H1 (cell line): ENCODE measurements around the gene VSX2. TPM values are rescaled to one million over a fixed set of nuclear protein-coding genes. Genes with fewer than 3 reads are reported as not detected.

Experiments used
- CTCF ChIA-PET: fragments of 300-600 bp; sonication (Branson Sonifier 250); formaldehyde crosslinking; loops from one replicate; lab custom pipeline; 2021; ENCODE audit not compliant: partially characterized antibody; lab: Charles Lee
- POLR2A ChIA-PET: fragments of 300-600 bp; sonication (Branson Sonifier 250); formaldehyde crosslinking; loops from one replicate; lab custom pipeline; 2021; ENCODE audit warnings: inconsistent platforms; ENCODE audit not compliant: partially characterized antibody; lab: Charles Lee
- DNase-seq, 2 experiments: peaks; one replicate each; pipeline versions ENCODE4 v3.0.0 to v3.0.0-alpha.2; 2010 to 2022; ENCODE audit warnings: low spot score in 2 of 2, low read depth in 1 of 2, mixed read lengths in 1 of 2
- FAIRE-seq: peaks from 2 replicates; lab custom pipeline; 2011; peaks lifted over from hg19 to GRCh38; lab: Jason Lieb, UNC
- H2AFZ ChIP-seq: 2 replicates; pipeline ENCODE4 v1.8.1; 2012; ENCODE audit warnings: low read length, inconsistent platforms
- H2AK5ac ChIP-seq: 2 replicates; pipeline ENCODE4 v1.6.1; 2013; ENCODE audit warnings: low read depth, low read length
- H2BK120ac ChIP-seq: replicated peaks from 2 replicates; pipeline ENCODE3; 2013; ENCODE audit warnings: low read depth, low read length, inconsistent platforms
- H2BK12ac ChIP-seq: 2 replicates; pipeline ENCODE4 v1.6.1; 2013; ENCODE audit warnings: low read depth, low read length
- H2BK15ac ChIP-seq: 2 replicates; pipeline ENCODE4 v1.6.1; 2013; ENCODE audit warnings: low read length
- H2BK20ac ChIP-seq: 2 replicates; pipeline ENCODE4 v1.6.1; 2013; ENCODE audit warnings: low read length
- H2BK5ac ChIP-seq: 2 replicates; pipeline ENCODE4 v1.6.1; 2013; ENCODE audit warnings: low read depth, low read length
- H3K14ac ChIP-seq: 2 replicates; pipeline ENCODE4 v1.6.1; 2013; ENCODE audit warnings: inconsistent platforms; ENCODE audit not compliant: insufficient read length
- H3K18ac ChIP-seq: 2 replicates; pipeline ENCODE4 v1.6.1; 2013; ENCODE audit warnings: low read length; ENCODE audit errors: extremely low read depth
- H3K23ac ChIP-seq: 2 replicates; pipeline ENCODE4 v1.6.1; 2013; ENCODE audit warnings: inconsistent platforms; ENCODE audit not compliant: insufficient read length
- H3K23me2 ChIP-seq: 2 replicates; pipeline ENCODE4 v1.6.1; 2013; ENCODE audit warnings: low read depth, low read length
- H3K27ac ChIP-seq: 2 replicates; pipeline ENCODE4 v1.6.1; 2011; ENCODE audit warnings: low read depth, low read length, inconsistent platforms
- H3K27me3 ChIP-seq, 4 experiments: replicated peaks in 1 of 4; 1 replicate in 1 of 4; 2 replicates in 3 of 4; pipeline versions ENCODE4 v1.6.1 to v1.8.1; 2011 to 2013; ENCODE audit warnings: low read length in 3 of 4, mild to moderate bottlenecking in 3 of 4, inconsistent platforms in 2 of 4, mixed read lengths in 2 of 4, moderate library complexity in 1 of 4; ENCODE audit not compliant: control insufficient read depth in 3 of 4, insufficient read depth in 3 of 4; ENCODE audit errors: extremely low read depth in 1 of 4
- H3K36me3 ChIP-seq, 4 experiments: 2 replicates each; pipeline versions ENCODE4 v1.6.1 to v1.8.1; 2011 to 2013; ENCODE audit warnings: mild to moderate bottlenecking in 4 of 4, low read length in 3 of 4, moderate library complexity in 2 of 4, control low read depth in 1 of 4, inconsistent platforms in 1 of 4; ENCODE audit not compliant: insufficient read depth in 4 of 4, control insufficient read depth in 2 of 4
- H3K4ac ChIP-seq: replicated peaks from 2 replicates; pipeline ENCODE3; 2013; ENCODE audit warnings: low read length, low read depth, mixed read lengths, inconsistent platforms; ENCODE audit not compliant: insufficient read length
- H3K4me1 ChIP-seq, 4 experiments: replicated peaks in 1 of 4; 1 replicate in 1 of 4; 2 replicates in 3 of 4; pipeline versions ENCODE4 v1.6.1 to v1.8.1; 2011 to 2013; ENCODE audit warnings: low read length in 3 of 4, inconsistent platforms in 2 of 4, mixed read lengths in 1 of 4; ENCODE audit not compliant: insufficient read depth in 4 of 4, control insufficient read depth in 3 of 4
- H3K4me2 ChIP-seq, 2 experiments: 2 replicates each; pipeline versions ENCODE4 v1.6.1 to v1.8.1; 2011 to 2013; ENCODE audit warnings: low read depth in 2 of 2, low read length in 2 of 2, control low read depth in 1 of 2, inconsistent platforms in 1 of 2, mild to moderate bottlenecking in 1 of 2; ENCODE audit not compliant: insufficient read depth in 1 of 2
- H3K4me3 ChIP-seq, 4 experiments: fragments of 200-600, 300-600 bp in 1 of 4; sonication (generic), shearing (Covaris generic), sonication (Bioruptor Twin) in 1 of 4; 2 replicates each; pipeline versions ENCODE4 v1.5.1 to v1.8.1; 2011 to 2016; ENCODE audit warnings: low read length in 4 of 4, low read depth in 3 of 4, control low read depth in 2 of 4, inconsistent platforms in 2 of 4, mild to moderate bottlenecking in 2 of 4, mixed read lengths in 1 of 4, moderate library complexity in 1 of 4; ENCODE audit not compliant: insufficient read depth in 2 of 4; ENCODE audit errors: extremely low read depth in 1 of 4
- H3K56ac ChIP-seq: replicated peaks from 2 replicates; pipeline ENCODE3; 2013; ENCODE audit warnings: low read depth, mild to moderate bottlenecking, mixed read lengths, low read length, inconsistent platforms; ENCODE audit not compliant: insufficient read length
- H3K79me1 ChIP-seq: 2 replicates; pipeline ENCODE4 v1.6.1; 2013; ENCODE audit warnings: low read depth, low read length, control low read depth
- H3K79me2 ChIP-seq, 2 experiments: 2 replicates each; pipeline versions ENCODE4 v1.6.1 to v1.8.1; 2012 to 2013; ENCODE audit warnings: low read length in 2 of 2, mild to moderate bottlenecking in 2 of 2, inconsistent platforms in 1 of 2; ENCODE audit not compliant: insufficient read depth in 2 of 2, control insufficient read depth in 1 of 2
- H3K9ac ChIP-seq, 4 experiments: replicated peaks in 1 of 4; 1 replicate in 1 of 4; 2 replicates in 3 of 4; pipeline versions ENCODE4 v1.6.1 to v1.8.1; 2011 to 2013; ENCODE audit warnings: low read depth in 3 of 4, low read length in 3 of 4, control low read depth in 2 of 4, mild to moderate bottlenecking in 2 of 4, moderate library complexity in 2 of 4, inconsistent platforms in 1 of 4; ENCODE audit errors: extremely low read depth in 1 of 4
- H3K9me3 ChIP-seq, 2 experiments: 2 replicates each; pipeline versions ENCODE4 v1.6.1 to v1.8.1; 2012 to 2013; ENCODE audit warnings: mild to moderate bottlenecking in 2 of 2, moderate library complexity in 2 of 2, control low read depth in 1 of 2, inconsistent platforms in 1 of 2, low read depth in 1 of 2, low read length in 1 of 2, mixed read lengths in 1 of 2; ENCODE audit not compliant: insufficient read depth in 2 of 2
- H4K20me1 ChIP-seq, 2 experiments: replicated peaks in 1 of 2; 2 replicates each; pipeline versions ENCODE3 to v1.8.1; 2011 to 2013; ENCODE audit warnings: inconsistent platforms in 2 of 2, low read length in 2 of 2, mild to moderate bottlenecking in 1 of 2; ENCODE audit not compliant: insufficient read depth in 2 of 2, control insufficient read depth in 1 of 2
- H4K5ac ChIP-seq: 2 replicates; pipeline ENCODE4 v1.6.1; 2013; ENCODE audit warnings: low read length, low read depth, mixed read lengths, inconsistent platforms; ENCODE audit not compliant: insufficient read length
- H4K8ac ChIP-seq: 2 replicates; pipeline ENCODE4 v1.8.0; 2013; ENCODE audit warnings: mild to moderate bottlenecking, moderate library complexity, low read length, inconsistent platforms; ENCODE audit not compliant: insufficient read depth; ENCODE audit errors: extremely low read depth
- H4K91ac ChIP-seq: replicated peaks from 2 replicates; pipeline ENCODE3; 2013; ENCODE audit warnings: low read length, mixed read lengths, inconsistent platforms; ENCODE audit not compliant: insufficient read length
- ASH2L ChIP-seq: fragments of 200-600, 300-600 bp; sonication (generic); IDR thresholded peaks from one replicate; pipeline ENCODE4 v1.7.1; 2017; ENCODE audit warnings: low read length
- CEBPB ChIP-seq: IDR thresholded peaks from 2 replicates; pipeline ENCODE4 v1.6.1; 2012; ENCODE audit warnings: low read depth, low read length
- GTF2F1 ChIP-seq: IDR thresholded peaks from 2 replicates; pipeline ENCODE4 v1.6.1; 2012; ENCODE audit warnings: low read depth, low read length, improper control_type of control experiment, borderline replicate concordance
- HDAC6 ChIP-seq: IDR thresholded peaks from one replicate; pipeline ENCODE4 v1.7.1; 2012; ENCODE audit warnings: low read depth, mild to moderate bottlenecking, inconsistent platforms, low read length, moderate library complexity
- KDM4A ChIP-seq: IDR thresholded peaks from one replicate; pipeline ENCODE4 v1.7.1; 2012; ENCODE audit warnings: low read depth, mild to moderate bottlenecking, moderate library complexity, low read length, inconsistent platforms; ENCODE audit not compliant: severe bottlenecking
- NANOG ChIP-seq: IDR thresholded peaks from 2 replicates; pipeline ENCODE4 v1.6.1; 2011; ENCODE audit warnings: low read length, low read depth, mild to moderate bottlenecking, inconsistent platforms; ENCODE audit not compliant: insufficient read depth, poor library complexity, severe bottlenecking
- NRF1 ChIP-seq: IDR thresholded peaks from 2 replicates; pipeline ENCODE4 v1.6.1; 2011; ENCODE audit warnings: mild to moderate bottlenecking, low read depth, low read length, improper control_type of control experiment
- RAD21 ChIP-seq, 2 experiments: IDR thresholded peaks in 1 of 2; conservative IDR thresholded peaks in 1 of 2; 2 replicates each; pipeline ENCODE4 v1.6.1; 2011; ENCODE audit warnings: low read depth in 2 of 2, low read length in 2 of 2, improper control_type of control experiment in 1 of 2, inconsistent platforms in 1 of 2, mild to moderate bottlenecking in 1 of 2, moderate library complexity in 1 of 2
- RBBP5 ChIP-seq: IDR thresholded peaks from 2 replicates; pipeline ENCODE4 v1.7.1; 2012; ENCODE audit warnings: low read depth, mild to moderate bottlenecking, inconsistent platforms, low read length, moderate library complexity, borderline replicate concordance
- SAP30 ChIP-seq: fragments of 300-600 bp; sonication (generic); IDR thresholded peaks from 2 replicates; pipeline ENCODE4 v1.7.1; 2012; ENCODE audit warnings: low read length, moderate library complexity, mild to moderate bottlenecking, inconsistent platforms; ENCODE audit not compliant: insufficient read depth, insufficient replicate concordance
- SP1 ChIP-seq: IDR thresholded peaks from 2 replicates; pipeline ENCODE4 v1.6.1; 2011; ENCODE audit warnings: low read depth, low read length
- SP2 ChIP-seq: IDR thresholded peaks from 2 replicates; pipeline ENCODE4 v1.6.1; 2012; ENCODE audit warnings: mild to moderate bottlenecking, low read length, inconsistent platforms
- TBP ChIP-seq: IDR thresholded peaks from 2 replicates; pipeline ENCODE4 v1.6.1; 2011; ENCODE audit warnings: low read depth, low read length, improper control_type of control experiment
- TEAD4 ChIP-seq: IDR thresholded peaks from 2 replicates; pipeline ENCODE4 v1.6.1; 2012; ENCODE audit warnings: low read depth, low read length, inconsistent platforms, mixed read lengths
- ZNF274 ChIP-seq: IDR thresholded peaks from 2 replicates; pipeline ENCODE4 v1.7.0; 2012; ENCODE audit warnings: low read length, borderline replicate concordance; ENCODE audit errors: extremely low read depth
- WGBS, 2 experiments: shearing (Covaris generic) in 1 of 2; methylation state at CpG; one replicate each; pipeline versions ENCODE4 v1.1.6 to v1.1.7; 2013 to 2015; ENCODE audit warnings: low lambda C conversion rate in 2 of 2, mixed read lengths in 2 of 2, inconsistent platforms in 1 of 2, low coverage in 1 of 2, missing lambda C conversion rate in 1 of 2; ENCODE audit not compliant: insufficient replicate concordance in 2 of 2, insufficient coverage in 1 of 2, insufficient read length in 1 of 2; ENCODE audit errors: extremely low coverage in 1 of 2, missing lambda C conversion rate in 1 of 2; 5-methylcytosine and 5-hydroxymethylcytosine counted together
- polyA plus RNA-seq, 7 experiments: library from polyadenylated mRNA; depleted of rRNA in 3 of 7; stranded (reverse) in 5 of 7; unstranded in 2 of 7; fragments of >200 nt in 5 of 7; fragments of 200-250 nt in 2 of 7; gene quantifications; 1 replicate in 5 of 7; 2 replicates in 1 of 7; 4 replicates in 1 of 7; pipeline versions ENCODE4 v1.2.1 to v1.2.3, GENCODE V29; 2011 to 2013; ENCODE audit warnings: missing spikeins in 2 of 7, mixed read lengths in 2 of 7
- total RNA-seq: library from RNA; stranded (reverse); fragmentation: NEBNext Ultra II Directional; extraction: Animal tissue kit (Norgen Biotek cat#: 25700); gene quantifications from 2 replicates; pipeline ENCODE4 v1.2.1, GENCODE V29; 2021

The VSX2 gene
- total and polyA plus RNA-seq, 2 of the 8 experiments (the other 6 are each of a cell fraction or from before 2014, with no cell fraction given): 0.08 to 0.22 TPM

DNA sequence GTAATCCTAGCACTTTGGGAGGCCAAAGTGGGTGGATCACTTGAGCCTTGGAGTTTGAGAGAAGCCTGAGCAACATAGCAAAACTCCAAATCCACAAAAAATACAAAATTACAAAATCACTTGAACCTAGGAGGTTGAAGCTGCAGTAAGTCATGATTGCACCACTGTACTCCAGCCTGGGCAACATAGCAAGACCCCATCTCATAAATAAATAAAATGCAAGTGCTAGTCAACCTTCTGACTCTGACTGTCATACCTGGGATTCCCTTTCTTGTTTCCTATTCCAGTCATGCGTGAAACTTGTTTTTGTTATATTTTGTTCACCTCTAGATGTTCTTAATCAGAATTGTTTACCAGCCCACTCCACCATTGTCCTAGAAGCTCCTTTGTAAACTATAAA, 32.1 kb downstream of the VSX2 start:
- H3K27ac ChIP-seq: no peak overlapping the region
- no peak overlapping the region for H4K91ac ChIP-seq
- 92% methylated on average over 1 of the region's 1 CpG; no CpG with 5 or more reads in 1 of the 2 experiments for WGBS, 2 experiments
- no peak for TF ChIP-seq SP2
- TF ChIP-seq GTF2F1: no peak
- TF ChIP-seq CEBPB: no peak
- no peak for TF ChIP-seq TBP
- TF ChIP-seq KDM4A: no peak
- no peak for TF ChIP-seq ASH2L
- TF ChIP-seq SP1: no peak
- no peak for TF ChIP-seq HDAC6
- TF ChIP-seq SAP30: no peak
- TF ChIP-seq RBBP5: no peak
- no peak for TF ChIP-seq NRF1
- no peak for TF ChIP-seq RAD21 (IDR thresholded peaks at IDR 0.05 in 1 of 2, conservative IDR thresholded peaks at IDR 0.05 in 1 of 2; ENCODE audit: low read depth in 2 of 2, low read length in 2 of 2)
- TF ChIP-seq NANOG: no peak
- no peak for TF ChIP-seq ZNF274
- TF ChIP-seq TEAD4: no peak

More for the DNA sequence above, 32.1 kb downstream of the VSX2 start:
- Histone ChIP-seq H2BK20ac (no peak overlapping the region), H2BK5ac (no peak overlapping the region), H4K5ac (no peak overlapping the region), H2AK5ac (no peak overlapping the region), H3K36me3 (no peaks in the 10 kb centered on the region), H3K23ac (no peak overlapping the region), H4K8ac (no peak overlapping the region), H4K20me1 (no peaks in the 10 kb centered on the region), H3K79me2 (no peaks in the 10 kb centered on the region), H3K4me2 (no peak overlapping the region), H2BK15ac (no peak overlapping the region), H2BK120ac (no peak overlapping the region), H3K4me3 (no peak overlapping the region), H3K9me3 (no peaks in the 10 kb centered on the region), H3K18ac (no peak overlapping the region), H3K14ac (no peak overlapping the region), H3K23me2 (no peaks in the 10 kb centered on the region), H3K56ac (no peak overlapping the region), H3K4ac (no peak overlapping the region), H3K4me1 (peaks cover 0 to 3% (median 0%) of the 10 kb centered on the region in 4 experiments; a peak in 1 of 7 replicates), H3K9ac (no peak overlapping the region), H2BK12ac (no peak overlapping the region), H3K27me3 (no peaks in the 10 kb centered on the region; a peak in 1 of 7 replicates), H3K79me1 (no peaks in the 10 kb centered on the region), H2AFZ (no peak overlapping the region)
- no peak for FAIRE-seq
- ChIA-PET POLR2A (interaction anchor here (6.9 kb wide), 1 partner anchor 11 kb away, joined by 40 read pairs; no protein-coding TSS in a partner anchor), CTCF (interaction anchor here (1.8 to 5.5 kb wide), 2 partner anchors 22 to 52 kb away, joined by 3 to 36 read pairs; no protein-coding TSS in a partner anchor)
- no peak for DNase-seq
